ENCODE results near the gene TCFL5. TPM values are rescaled to one million over a fixed set of nuclear protein-coding genes. Genes with fewer than 3 reads are reported as not detected.
A peak's percentile ranks its signal among the peaks of the same experiment; 100 is the strongest.

TCFL5 gene
- total RNA-seq, 4 donors from 2014 or later: 15.3 to 26.6 (median 20.6) TPM

- H3K36me3 ChIP-seq: peaks cover under 1 to 7% of the 10 kb centered on the region in 2 donors
- H3K4me3 ChIP-seq (replicated peaks in 1 of 3): peak overlapping the region in 1 of 3 donors; percentile 50
- peak overlapping the region; percentile 76 to 94 (median 78) for H3K27ac ChIP-seq
- no peaks in the 10 kb centered on the region for H3K27me3 ChIP-seq
- intact Hi-C loops (cut with DNase I): loop anchor here (5.0 kb wide), 1 partner anchor 297 kb away; no protein-coding TSS in a partner anchor
- WGBS, 2 donors: 0% methylated on average over 15 to 20 of the region's 69 CpGs
- H3K4me1 ChIP-seq: peaks cover 16 to 25% of the 10 kb centered on the region in 2 donors
- no peaks in the 10 kb centered on the region for H3K9me3 ChIP-seq
- peak; percentile 97 to 98 for DNase-seq
- TF ChIP-seq POLR2A (IDR thresholded peaks at IDR 0.05): peak in 1 of 2 donors; percentile 89
- TF ChIP-seq, protein P1, sequence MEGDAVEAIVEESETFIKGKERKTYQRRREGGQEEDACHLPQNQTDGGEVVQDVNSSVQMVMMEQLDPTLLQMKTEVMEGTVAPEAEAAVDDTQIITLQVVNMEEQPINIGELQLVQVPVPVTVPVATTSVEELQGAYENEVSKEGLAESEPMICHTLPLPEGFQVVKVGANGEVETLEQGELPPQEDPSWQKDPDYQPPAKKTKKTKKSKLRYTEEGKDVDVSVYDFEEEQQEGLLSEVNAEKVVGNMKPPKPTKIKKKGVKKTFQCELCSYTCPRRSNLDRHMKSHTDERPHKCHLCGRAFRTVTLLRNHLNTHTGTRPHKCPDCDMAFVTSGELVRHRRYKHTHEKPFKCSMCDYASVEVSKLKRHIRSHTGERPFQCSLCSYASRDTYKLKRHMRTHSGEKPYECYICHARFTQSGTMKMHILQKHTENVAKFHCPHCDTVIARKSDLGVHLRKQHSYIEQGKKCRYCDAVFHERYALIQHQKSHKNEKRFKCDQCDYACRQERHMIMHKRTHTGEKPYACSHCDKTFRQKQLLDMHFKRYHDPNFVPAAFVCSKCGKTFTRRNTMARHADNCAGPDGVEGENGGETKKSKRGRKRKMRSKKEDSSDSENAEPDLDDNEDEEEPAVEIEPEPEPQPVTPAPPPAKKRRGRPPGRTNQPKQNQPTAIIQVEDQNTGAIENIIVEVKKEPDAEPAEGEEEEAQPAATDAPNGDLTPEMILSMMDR (IDR thresholded peaks at IDR 0.05): peak in 1 of 6 experiments; percentile 12
These were observed 67.5 kb downstream of the TCFL5 start for GRCh38 chr20:62794007-62794724.

DNA sequence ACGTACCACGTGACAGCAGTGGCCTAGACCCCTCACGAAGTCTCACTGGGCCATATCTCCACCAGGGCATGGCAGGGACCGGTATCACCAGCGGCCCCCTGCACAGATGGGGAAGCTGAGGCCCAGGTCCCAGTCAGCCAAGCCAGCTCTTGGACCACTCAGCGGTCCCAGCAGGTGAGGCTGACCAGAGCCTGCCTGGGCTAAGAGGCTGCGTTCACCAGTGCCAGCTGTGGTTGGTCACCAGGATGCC, 67.9 kb downstream of the TCFL5 start:
- Histone ChIP-seq H3K4me1 (peaks cover 16 to 25% of the 10 kb centered on the region in 2 donors), H3K27ac (peak overlapping the region; percentile 76 to 94 (median 78)), H3K9me3 (no peaks in the 10 kb centered on the region), H3K27me3 (no peaks in the 10 kb centered on the region), H3K36me3 (peaks cover 0 to 3% of the 10 kb centered on the region in 2 donors), H3K4me3 (replicated peaks in 1 of 3) (peak overlapping the region in 1 of 3 donors; percentile 18)
- no peak for DNase-seq
- TF ChIP-seq POLR2A (IDR thresholded peaks at IDR 0.05): no peak
- TF ChIP-seq, protein P1 (IDR thresholded peaks at IDR 0.05): no peak
- 48 to 49% methylated on average over 3 to 7 of the region's 7 CpGs for WGBS, 2 donors
- intact Hi-C loops (cut with DNase I): loop anchor here (2.0 to 5.0 kb wide), 2 partner anchors 123 to 296 kb away; no protein-coding TSS in a partner anchor

GRCh38 chr20:62792940-62793756, 68.5 kb downstream of the TCFL5 start:
- 68 to 78% methylated on average over 17 to 22 of the region's 22 CpGs for WGBS, 2 donors
- intact Hi-C loops (cut with DNase I): loop anchor here (2.0 to 5.0 kb wide), 2 partner anchors 122 to 296 kb away; no protein-coding TSS in a partner anchor
- Histone ChIP-seq H3K4me3 (replicated peaks in 1 of 3) (no peak overlapping the region), H3K4me1 (peaks cover 16 to 25% of the 10 kb centered on the region in 2 donors), H3K27me3 (no peaks in the 10 kb centered on the region), H3K36me3 (no peaks in the 10 kb centered on the region), H3K9me3 (no peaks in the 10 kb centered on the region), H3K27ac (peak overlapping the region; percentile 76 to 94 (median 78))
- no peak for TF ChIP-seq POLR2A (IDR thresholded peaks at IDR 0.05)
- TF ChIP-seq, protein P1 (IDR thresholded peaks at IDR 0.05): no peak
- no peak for DNase-seq

- Histone ChIP-seq H3K9me3 (no peaks in the 10 kb centered on the region), H3K4me3 (replicated peaks in 1 of 3) (no peak overlapping the region), H3K27me3 (no peaks in the 10 kb centered on the region), H3K36me3 (no peaks in the 10 kb centered on the region), H3K27ac (no peak overlapping the region), H3K4me1 (peaks cover 16 to 23% of the 10 kb centered on the region in 2 donors)
- 71 to 76% methylated on average over 8 to 9 of the region's 9 CpGs for WGBS, 2 donors
- TF ChIP-seq, protein P1 (IDR thresholded peaks at IDR 0.05): no peak
- no peak for TF ChIP-seq POLR2A (IDR thresholded peaks at IDR 0.05)
- intact Hi-C loops (cut with DNase I): loop anchor here (2.0 to 5.0 kb wide), 2 partner anchors 122 to 295 kb away; no protein-coding TSS in a partner anchor
- no peak for DNase-seq
These were observed 69.3 kb downstream of the TCFL5 start for GRCh38 chr20:62792182-62792939.
